Activated T-cell treated with anti-CD3 and anti-CD28 coated beads for 1 hour (primary cell): ENCODE results near the gene BAG5.
"Not testable (repeated sequence)": the region's sequence is repeated elsewhere in the genome, so short reads cannot be mapped to it uniquely, and the experiment has no call there.

Experiments
- DNase-seq: peaks from one replicate; pipeline ENCODE4 v3.0.0-alpha.2; 2020; ENCODE audit warnings: low read depth

The BAG5 gene

DNA sequence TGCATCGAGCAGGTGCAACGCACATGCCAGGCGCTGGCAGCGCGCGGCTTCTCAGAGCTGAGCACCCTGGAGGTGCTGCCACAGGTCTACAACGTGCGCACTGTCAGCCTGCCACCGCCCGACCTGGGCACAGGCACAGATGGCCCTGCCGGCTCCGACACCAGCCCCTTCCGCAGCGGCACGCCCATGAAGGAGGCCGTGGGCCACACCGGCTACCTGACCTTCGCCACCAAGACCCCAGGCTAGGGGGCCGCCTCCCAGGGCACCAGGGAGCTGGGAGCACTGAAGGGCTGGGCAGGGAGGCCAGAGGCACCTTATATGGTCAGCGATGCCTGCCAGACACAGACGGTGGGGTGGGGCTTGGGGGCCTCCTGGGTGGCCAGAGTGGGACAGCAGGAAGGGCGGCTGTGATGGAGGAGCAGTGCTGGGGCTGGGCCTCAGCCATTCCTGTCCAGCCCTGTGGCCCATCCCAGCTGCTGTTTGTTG, 27.8 kb downstream of the BAG5 start:
- DNase-seq = no peak

DNA sequence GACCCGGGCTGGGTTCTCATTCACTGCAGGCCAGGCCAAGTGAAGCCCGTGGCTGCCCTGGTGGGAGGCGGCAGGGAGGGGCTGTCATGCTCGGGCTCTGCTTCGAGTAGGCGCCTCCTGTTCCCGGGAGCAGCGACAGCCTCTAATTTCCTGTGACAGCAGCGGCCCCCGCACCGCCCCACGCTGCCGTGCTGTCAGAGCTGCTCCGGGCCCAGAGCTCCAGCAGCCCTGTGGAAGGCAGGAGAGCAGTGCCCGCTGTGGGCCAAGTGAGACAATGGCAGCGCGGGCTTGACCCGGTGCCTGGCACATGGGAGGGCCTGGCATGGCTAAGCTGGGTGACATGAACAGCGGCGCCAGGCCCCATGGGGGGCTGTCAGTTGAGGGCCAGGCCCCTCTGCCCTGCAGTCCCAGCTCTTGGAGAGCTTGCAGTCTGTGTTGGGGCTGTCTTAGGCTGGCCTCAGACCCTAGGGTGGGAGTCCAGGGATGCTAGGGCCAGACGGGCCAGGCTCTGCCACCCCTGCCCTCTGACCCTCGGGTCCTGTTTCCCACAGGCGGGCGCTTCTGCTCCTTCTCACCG, 28.4 kb downstream of the BAG5 start:
- no peak for DNase-seq

DNA sequence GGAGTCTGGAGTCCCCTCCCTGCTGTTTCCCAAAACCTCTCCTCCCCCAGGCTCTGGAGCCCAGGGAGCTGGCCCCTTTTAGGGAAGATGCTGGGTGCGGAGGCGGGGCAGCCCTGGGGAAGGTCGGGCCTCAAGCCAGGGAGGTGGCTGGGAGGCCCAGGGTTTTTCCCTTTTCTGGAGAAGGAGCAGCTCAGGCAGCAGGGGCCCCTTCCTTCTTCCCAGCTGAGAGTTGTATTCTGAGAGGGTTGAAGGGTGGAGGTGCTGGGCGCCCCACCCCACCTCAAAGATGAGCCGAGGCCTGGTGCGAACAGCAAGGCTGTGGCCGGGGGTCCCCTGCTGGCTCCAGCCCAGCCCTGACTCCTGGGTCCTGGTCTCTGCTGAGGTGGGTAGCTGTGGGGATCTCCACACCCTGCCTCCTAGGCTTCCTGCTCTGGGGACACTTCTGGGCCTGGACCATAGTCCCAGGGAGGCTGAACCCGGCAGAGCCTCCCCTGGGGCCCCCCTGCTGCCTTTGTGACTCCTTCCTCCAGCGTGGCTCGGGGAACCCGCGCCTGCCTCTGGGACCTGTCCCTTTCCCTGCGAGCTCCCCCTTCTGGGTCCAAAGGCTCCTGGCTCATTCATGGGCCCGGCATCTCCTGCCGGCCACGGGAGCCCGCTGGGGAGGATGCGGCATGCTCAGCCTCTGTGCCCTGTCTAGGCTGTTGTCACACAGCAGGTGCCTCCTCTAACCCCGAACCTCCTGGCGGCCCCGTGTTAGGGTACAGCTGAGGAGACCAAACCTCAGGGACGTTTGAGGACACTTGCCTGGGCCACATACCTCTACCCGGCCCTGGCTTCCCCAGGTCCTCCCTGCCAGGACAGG, 29.1 kb downstream of the BAG5 start:
- DNase-seq = no peak

- DNase-seq = no peak
These were observed 30.0 kb downstream of the BAG5 start for GRCh38 chr14:103532216-103533136.

DNA sequence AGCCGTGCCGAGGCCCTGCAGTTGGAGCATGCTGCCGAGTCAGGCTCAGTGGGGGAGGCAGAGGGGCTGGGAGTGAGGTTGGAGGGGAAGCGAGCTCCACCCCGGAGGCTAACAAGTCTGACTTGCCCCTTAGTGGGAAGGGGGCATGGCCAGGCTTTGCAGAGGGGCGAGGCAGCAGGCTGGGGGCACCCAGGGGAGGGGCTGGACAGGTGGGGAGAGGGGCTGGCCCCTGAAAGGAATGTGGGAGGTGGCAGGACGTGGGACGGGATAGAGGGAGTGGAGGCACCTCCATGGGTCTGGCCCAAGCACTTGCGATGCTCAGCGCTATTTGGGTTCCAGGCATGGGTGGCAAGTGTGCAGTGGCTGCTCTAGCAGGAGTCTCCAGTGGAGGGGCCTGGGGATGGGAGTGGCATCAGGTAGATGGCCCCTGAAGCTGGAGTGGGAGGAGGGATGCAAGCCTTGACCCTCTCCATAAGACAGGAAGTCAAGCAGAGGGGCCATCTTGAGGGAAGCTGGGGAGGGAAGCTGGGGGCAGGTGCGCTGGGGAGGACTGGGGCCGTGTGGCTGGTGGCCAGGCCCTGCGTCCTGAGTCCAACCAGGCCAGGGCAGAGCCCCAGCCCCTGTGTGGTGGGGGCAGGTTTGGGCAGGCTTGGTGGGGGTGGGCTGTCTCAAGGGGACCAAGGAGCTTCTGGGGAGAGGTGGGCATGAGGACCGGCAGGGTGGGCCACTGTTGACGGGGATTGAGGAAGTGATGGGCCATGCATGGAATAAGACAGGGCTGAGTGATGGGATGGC, 30.8 kb downstream of the BAG5 start:
- no peak for DNase-seq

DNA sequence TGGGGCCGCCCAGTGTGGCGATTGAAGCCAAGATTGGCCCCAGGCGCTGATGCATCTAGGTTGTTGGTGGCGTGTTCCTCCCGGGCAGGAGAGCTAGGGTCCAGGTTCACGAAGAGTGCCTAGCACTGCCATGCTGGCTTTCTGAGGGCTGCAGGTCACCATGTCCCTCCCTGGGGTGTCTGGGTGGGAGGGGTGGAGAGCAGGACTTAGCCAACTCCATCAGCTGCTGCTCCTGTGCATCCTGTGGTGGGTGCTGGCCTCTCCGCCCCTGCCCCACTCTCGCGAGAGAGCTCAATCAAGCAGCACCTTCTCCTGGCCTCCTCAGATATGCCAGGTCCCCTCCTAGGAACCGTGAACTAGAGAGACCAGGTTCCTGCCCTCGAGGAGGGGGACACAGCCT, 31.6 kb downstream of the BAG5 start:
- DNase-seq = no peak

GRCh38 chr14:103530390-103530789, 32.1 kb downstream of the BAG5 start:
- DNase-seq = no peak

DNA sequence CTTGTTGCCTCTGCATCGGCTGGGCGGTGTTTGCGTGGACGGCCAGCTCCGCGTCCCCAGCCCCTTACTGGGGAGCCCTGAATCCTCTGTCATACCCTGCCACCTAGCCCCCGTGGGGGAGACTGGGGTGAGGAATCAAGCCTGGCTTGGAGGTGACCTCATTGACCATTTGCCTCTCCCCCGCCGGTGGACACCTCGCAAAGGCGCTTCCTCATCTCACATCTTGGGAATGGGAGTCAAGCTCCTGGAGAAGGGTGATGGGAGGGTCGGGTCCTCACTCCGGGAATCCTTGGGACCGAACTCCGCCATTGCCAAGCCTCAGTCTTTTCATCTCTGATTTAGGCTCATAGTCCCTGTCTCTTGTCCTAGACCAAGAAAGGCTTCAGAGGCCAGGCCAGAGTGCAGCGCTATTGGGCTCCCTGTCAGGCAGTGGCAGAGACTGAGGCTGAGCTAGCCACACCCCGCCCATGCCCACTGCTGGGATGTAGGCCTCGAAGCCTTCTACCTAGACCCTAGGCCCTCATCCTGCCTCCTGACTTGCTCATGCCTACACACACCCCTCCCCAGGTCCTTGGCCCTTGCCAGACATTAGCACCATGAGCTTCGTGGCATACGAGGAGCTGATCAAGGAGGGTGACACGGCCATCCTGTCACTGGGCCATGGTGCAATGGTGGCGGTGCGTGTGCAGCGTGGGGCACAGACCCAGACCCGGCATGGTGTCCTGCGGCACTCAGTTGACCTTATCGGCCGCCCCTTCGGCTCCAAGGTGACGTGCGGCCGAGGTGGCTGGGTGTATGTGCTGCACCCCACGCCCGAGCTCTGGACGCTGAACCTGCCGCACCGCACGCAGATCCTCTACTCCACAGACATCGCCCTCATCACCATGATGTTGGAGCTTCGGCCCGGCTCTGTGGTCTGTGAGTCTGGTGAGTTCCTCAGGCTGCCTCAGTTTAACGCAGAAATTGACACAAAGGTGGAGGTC, 32.8 kb downstream of the BAG5 start:
- no peak for DNase-seq

DNA sequence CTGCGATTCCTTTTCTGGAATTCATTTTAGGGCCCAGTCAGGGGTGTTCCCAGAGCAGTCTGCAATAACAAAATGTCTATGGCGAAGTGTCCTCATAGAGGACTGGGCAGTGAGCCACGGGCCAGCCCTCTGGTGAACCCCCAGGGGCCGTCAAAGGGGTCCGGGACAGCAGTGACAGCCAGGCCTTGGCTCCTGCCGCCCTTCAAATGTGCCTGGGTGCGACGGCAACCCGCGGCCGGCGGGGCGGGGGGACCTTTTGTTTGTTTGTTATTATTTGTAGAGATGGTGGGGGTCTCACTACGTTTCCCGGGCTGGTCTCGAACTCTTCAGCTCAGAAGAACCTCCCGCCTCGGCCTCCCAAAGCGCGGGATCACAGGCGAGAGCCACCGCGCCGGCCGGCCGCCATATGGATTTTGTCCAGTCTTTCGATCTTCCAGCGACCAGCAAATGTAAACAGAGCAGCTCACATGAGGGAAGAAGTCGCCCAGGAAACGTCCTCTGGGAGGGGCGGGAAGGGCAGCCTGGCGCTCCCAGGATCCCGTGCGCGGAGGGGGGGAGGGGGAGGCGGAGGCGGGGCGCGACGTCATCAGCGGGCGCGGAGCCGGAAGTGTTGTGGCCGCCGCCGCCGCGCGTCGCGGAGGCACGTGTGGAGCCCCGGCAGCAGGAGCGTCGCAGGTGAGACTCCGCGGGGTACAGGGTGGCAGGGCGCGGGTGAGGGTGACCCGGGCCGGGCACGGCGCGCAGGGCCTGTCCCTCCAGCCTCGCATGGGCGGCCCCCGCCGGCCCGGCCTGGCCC, 33.7 kb downstream of the BAG5 start, which contains the start of gene TRMT61A:
TRMT61A (plus strand) TSS at position 610 of the 796 bp plus-strand sequence. CDS start 783 bp downstream, outside the sequence.
- peak; percentile 73 for DNase-seq

DNA sequence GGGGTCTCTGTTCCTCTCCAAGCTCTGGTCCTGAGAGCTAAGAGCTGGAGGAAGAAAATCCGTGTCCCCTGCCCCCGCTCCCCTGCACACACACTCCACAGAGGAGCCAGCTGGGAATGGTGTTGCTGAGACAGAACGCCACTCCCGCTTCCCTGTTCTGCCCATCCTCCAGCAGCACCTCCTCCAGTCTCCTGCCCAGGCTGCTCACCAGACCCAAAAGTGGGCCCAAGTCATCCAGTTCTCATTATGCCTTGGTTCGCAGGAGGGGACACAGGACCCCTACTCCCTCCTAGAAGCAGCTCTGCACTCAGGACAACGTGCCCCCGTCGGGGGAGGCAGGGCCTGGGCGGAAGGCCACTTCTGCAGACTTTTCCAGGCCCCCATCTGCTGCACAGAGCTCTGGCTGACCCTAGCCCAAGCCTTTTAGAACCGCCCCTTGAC, 34.3 kb downstream of the BAG5 start:
- no peak for DNase-seq

- no peak for DNase-seq
These were observed 34.9 kb downstream of the BAG5 start for GRCh38 chr14:103527408-103528145.

- no peak for DNase-seq
These were observed 35.6 kb downstream of the BAG5 start for GRCh38 chr14:103526914-103527248.

DNA sequence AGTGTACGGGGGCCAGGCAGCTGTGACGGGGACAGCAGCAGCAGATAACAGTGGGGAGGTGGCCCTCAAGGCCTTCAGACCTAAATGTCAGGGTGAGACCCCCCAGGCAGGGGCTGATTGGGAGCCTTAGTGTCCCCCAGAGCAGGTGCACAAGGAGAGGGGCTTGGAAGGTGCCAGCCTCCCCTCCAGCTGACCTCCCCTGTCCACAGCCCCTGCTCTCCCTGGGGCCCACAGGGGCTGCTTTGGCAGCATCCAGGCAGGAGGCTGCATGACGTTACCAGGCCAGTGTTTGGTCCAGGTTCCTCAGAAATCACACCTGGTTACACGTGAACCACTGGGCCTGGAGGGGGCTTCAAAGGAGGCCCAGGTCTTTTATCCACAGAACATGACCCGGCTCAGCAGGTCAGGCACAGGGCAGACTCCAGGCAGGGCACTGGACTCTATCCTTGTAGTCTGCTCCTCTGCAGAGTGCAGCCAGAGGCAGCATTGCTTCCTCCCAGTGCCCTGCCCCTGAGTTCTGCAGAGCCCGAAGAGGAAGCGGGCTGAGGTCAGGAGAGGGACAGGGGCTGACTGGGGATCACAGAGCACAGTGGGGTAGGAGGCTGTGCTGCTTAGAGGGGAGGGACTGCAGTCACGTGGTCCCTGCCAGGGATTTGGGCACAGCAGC, 36.1 kb downstream of the BAG5 start:
- no peak for DNase-seq

- DNase-seq = not testable (repeated sequence)
These were observed 36.8 kb downstream of the BAG5 start for GRCh38 chr14:103525430-103526246.

DNA sequence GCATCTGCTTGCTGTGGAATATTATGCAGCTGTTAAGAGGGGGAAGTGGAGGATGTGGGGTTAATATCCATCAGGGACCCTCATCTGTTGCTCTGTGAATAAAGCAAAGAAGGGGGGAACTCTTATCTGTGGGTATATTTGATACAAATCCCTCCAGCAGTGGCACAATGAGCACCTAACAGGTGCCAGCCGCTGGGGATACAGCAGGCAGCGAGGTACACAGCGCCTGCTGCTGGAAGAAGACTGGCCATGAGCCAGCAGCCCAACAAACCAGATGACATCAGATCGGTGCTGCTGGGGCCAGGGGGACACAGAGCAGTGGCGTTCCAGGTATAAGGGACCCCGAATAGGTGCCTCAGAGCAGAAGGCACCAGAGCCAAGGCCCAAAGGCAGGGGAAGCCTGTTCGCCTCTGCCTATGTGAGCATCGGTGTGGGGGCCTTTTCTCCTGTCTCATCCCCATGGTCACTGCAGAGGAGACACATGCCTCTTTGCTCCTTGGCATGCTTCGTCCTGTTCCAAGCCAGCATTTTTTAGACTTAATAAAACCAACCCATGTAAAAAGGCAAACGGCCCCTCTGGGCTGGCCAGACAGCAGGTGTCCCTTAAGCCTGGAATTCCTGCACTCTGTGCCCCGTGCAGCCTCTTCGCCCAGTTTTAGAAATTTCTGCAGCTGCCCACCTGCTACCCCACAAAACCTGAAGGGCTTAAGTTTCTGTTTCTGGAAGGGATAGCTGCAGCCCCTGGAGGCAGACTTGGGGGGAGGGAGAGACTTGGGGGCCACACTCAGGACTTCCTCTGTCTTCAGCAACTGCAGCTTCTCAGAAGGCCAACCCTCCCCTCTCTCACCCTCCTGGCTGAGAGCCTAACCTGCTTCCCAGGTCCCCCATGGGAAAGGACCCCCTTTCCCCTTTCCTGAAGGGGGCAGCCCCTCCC, 38.2 kb downstream of the BAG5 start:
- no peak for DNase-seq

- no peak for DNase-seq
These were observed 38.9 kb downstream of the BAG5 start for GRCh38 chr14:103523575-103523954.
